GM23338 (cell line): ENCODE results near the gene SUPT7L.

Experiments
- CREB1 ChIP-seq: fragments of 250-450 bp; sonication (Bioruptor Pico); IDR thresholded peaks from 2 replicates; pipeline ENCODE4 v1.5.0; 2020; ENCODE audit warnings: low read depth, mild to moderate bottlenecking, moderate library complexity
- EZH2 ChIP-seq: fragments of 200-600 bp; sonication (generic); IDR thresholded peaks from one replicate; pipeline ENCODE4 v1.8.0; 2017; ENCODE audit warnings: antibody characterized with exemption, mild to moderate bottlenecking, low read depth; ENCODE audit not compliant: unreplicated experiment
- EZH2phosphoT487 ChIP-seq: fragments of 200-600 bp; sonication (generic); IDR thresholded peaks from one replicate; pipeline ENCODE4 v1.8.1; 2018; ENCODE audit warnings: antibody characterized with exemption; ENCODE audit not compliant: unreplicated experiment
- STAT1 ChIP-seq: IDR thresholded peaks from one replicate; pipeline ENCODE4 v1.6.1; 2016; ENCODE audit warnings: antibody characterized with exemption; ENCODE audit not compliant: unreplicated experiment
- TF ChIP-seq, protein P1 (sequence below), 2 experiments: fragments of 200-600 bp in 1 of 2; sonication (generic) in 1 of 2; conservative IDR thresholded peaks; 2 replicates each; pipeline versions ENCODE4 v1.5.1 to v1.6.1; 2016 to 2017; ENCODE audit warnings: antibody characterized with exemption in 2 of 2, low read depth in 2 of 2, mild to moderate bottlenecking in 2 of 2, moderate library complexity in 1 of 2
- TF ChIP-seq, protein P2 (sequence below): IDR thresholded peaks from one replicate; pipeline ENCODE4 v1.6.1; 2018; ENCODE audit warnings: antibody characterized with exemption; ENCODE audit not compliant: unreplicated experiment
- TF ChIP-seq, protein P3 (sequence below): IDR thresholded peaks from 2 replicates; pipeline ENCODE4 v1.6.1; 2016; ENCODE audit warnings: antibody characterized with exemption

- TF ChIP-seq, protein P1, sequence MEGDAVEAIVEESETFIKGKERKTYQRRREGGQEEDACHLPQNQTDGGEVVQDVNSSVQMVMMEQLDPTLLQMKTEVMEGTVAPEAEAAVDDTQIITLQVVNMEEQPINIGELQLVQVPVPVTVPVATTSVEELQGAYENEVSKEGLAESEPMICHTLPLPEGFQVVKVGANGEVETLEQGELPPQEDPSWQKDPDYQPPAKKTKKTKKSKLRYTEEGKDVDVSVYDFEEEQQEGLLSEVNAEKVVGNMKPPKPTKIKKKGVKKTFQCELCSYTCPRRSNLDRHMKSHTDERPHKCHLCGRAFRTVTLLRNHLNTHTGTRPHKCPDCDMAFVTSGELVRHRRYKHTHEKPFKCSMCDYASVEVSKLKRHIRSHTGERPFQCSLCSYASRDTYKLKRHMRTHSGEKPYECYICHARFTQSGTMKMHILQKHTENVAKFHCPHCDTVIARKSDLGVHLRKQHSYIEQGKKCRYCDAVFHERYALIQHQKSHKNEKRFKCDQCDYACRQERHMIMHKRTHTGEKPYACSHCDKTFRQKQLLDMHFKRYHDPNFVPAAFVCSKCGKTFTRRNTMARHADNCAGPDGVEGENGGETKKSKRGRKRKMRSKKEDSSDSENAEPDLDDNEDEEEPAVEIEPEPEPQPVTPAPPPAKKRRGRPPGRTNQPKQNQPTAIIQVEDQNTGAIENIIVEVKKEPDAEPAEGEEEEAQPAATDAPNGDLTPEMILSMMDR (conservative IDR thresholded peaks at IDR 0.05; ENCODE audit: low read depth in 2 of 2): no peak
- TF ChIP-seq, protein P2, sequence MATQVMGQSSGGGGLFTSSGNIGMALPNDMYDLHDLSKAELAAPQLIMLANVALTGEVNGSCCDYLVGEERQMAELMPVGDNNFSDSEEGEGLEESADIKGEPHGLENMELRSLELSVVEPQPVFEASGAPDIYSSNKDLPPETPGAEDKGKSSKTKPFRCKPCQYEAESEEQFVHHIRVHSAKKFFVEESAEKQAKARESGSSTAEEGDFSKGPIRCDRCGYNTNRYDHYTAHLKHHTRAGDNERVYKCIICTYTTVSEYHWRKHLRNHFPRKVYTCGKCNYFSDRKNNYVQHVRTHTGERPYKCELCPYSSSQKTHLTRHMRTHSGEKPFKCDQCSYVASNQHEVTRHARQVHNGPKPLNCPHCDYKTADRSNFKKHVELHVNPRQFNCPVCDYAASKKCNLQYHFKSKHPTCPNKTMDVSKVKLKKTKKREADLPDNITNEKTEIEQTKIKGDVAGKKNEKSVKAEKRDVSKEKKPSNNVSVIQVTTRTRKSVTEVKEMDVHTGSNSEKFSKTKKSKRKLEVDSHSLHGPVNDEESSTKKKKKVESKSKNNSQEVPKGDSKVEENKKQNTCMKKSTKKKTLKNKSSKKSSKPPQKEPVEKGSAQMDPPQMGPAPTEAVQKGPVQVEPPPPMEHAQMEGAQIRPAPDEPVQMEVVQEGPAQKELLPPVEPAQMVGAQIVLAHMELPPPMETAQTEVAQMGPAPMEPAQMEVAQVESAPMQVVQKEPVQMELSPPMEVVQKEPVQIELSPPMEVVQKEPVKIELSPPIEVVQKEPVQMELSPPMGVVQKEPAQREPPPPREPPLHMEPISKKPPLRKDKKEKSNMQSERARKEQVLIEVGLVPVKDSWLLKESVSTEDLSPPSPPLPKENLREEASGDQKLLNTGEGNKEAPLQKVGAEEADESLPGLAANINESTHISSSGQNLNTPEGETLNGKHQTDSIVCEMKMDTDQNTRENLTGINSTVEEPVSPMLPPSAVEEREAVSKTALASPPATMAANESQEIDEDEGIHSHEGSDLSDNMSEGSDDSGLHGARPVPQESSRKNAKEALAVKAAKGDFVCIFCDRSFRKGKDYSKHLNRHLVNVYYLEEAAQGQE: no peak
- no peak for TF ChIP-seq EZH2
- TF ChIP-seq CREB1 (CRISPR knock-in tag): no peak
- TF ChIP-seq EZH2phosphoT487: no peak
- no peak for TF ChIP-seq STAT1
- TF ChIP-seq, protein P3, sequence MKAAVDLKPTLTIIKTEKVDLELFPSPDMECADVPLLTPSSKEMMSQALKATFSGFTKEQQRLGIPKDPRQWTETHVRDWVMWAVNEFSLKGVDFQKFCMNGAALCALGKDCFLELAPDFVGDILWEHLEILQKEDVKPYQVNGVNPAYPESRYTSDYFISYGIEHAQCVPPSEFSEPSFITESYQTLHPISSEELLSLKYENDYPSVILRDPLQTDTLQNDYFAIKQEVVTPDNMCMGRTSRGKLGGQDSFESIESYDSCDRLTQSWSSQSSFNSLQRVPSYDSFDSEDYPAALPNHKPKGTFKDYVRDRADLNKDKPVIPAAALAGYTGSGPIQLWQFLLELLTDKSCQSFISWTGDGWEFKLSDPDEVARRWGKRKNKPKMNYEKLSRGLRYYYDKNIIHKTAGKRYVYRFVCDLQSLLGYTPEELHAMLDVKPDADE: no peak
Observed at GRCh38 chr2:27634291-27634690, 29.1 kb downstream of the SUPT7L start.
